ENCODE measurements around the gene JAM3.

The JAM3 gene

GRCh38 chr11:134040386-134041302 lies 28.2 kb upstream of the JAM3 start:
- DNase-seq, result no peak

- no peak for DNase-seq
Measured at GRCh38 chr11:134041349-134041748, 27.5 kb upstream of the JAM3 start.

DNA sequence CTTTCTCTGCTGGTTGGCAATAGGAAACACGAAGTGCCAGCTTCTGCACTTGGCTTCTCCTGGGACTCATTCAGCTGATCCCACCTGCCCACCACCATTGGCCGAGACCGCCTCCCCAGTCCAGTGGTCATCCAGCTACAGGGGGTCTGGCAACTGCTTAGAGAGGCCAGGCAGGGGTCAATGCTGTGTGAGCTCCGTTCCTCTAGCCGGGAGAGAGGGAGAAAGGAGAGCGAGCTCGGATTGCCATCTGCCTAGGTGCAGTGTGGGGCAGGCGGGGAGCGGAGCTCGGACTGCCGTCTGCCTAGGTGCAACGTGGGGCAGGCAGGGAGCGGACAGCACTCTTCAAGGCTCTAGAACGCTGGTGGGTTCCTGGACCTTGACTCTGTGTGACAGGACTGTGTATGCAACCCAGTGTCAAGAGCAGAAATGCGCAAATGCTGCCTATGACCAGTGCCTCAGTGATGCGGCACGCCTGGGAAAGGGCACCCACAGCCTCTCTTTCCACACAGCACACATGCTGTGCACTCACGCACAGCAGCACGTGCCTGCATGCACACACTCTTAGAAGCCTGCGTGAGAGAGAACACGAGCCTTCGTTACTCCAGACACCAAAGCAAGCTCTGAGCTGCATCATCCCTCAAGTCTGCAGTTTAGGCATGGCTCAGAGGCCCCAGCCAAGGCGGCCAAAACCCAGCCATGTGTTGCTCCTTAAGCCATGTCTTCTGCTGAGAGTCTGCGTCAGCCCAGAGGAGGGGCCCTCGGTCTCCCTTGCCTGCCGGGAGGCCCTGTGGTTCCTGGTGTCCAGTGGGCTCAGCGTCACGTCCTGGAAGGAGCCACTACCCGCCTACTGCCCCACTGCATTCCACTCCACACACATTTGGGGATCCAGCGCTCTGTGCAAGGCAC lies 26.8 kb upstream of the JAM3 start:
- DNase-seq, result no peak

GRCh38 chr11:134043821-134044420 lies 25.0 kb upstream of the JAM3 start:
- DNase-seq, result no peak

GRCh38 chr11:134044514-134045284 lies 24.2 kb upstream of the JAM3 start:
- no peak for DNase-seq

- no peak for DNase-seq
Measured at GRCh38 chr11:134045799-134046635, 22.9 kb upstream of the JAM3 start.

GRCh38 chr11:134046681-134047449 lies 22.0 kb upstream of the JAM3 start:
- no peak for DNase-seq

- DNase-seq, result no peak
Measured at GRCh38 chr11:134047586-134047999, 21.3 kb upstream of the JAM3 start.

DNA sequence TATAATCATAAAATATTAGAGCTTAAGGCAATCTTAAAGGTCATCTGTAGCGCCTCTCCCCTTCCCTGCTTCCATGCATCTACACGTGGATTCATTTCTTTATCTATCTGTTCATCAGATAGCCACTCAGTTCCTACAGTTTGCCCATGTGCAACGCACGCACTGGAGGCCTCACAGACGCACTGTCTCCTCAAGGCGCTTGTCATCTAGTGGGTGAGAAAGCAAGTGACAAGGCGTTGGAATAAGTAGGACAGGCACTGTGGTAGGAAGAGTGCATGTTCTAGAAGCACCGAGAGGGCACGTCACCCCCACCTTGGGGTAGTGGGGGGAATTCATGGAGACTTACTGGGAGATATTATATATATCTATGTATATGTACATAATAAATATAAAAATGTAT lies 20.8 kb upstream of the JAM3 start:
- DNase-seq, result no peak

GRCh38 chr11:134049303-134049702 lies 19.6 kb upstream of the JAM3 start:
- no peak for DNase-seq

DNA sequence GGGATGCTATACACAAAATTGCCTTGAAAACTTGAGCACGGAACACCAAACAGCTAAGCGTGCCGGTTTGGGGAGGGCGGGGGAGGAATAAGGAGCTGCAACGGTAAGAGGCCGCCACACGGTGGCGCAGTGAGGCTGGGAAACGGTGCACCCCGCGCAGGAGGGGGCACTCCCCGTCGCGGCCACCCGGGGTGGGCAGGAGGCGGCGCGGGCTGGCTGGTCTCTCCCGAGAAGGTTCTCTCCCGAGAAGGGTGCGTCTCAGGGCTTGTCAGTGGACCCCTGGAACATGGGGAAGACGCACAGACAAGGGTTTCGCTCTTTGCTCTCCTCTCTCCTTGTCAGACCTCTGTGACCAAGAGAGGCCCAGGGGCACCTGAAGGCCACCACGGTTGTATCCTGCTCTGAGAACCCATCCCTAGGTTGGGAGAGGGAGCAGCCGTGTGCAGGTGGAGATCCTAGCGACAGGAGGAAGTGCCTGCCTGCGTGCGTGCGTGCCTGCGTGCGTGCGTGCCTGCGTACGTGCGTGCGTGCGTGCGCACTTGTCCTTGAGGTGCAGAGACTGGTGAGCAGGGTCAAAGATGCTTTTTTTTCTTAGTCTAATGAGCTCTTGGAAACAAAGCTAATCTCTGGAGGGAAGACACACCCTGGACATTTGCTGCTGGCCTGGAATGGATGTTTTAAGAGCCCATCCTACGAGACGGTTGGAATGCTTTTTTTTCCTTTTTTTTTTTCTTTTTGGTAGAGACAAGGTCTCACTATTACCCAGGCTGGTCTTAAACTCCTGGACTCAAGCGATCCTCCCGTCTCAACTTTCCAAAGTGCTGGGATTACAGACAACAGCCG lies 18.1 kb upstream of the JAM3 start:
- no peak for DNase-seq

- DNase-seq, result no peak
Measured at GRCh38 chr11:134052395-134052987, 16.4 kb upstream of the JAM3 start.

GRCh38 chr11:134052988-134053945 lies 15.6 kb upstream of the JAM3 start:
- DNase-seq, result no peak

DNA sequence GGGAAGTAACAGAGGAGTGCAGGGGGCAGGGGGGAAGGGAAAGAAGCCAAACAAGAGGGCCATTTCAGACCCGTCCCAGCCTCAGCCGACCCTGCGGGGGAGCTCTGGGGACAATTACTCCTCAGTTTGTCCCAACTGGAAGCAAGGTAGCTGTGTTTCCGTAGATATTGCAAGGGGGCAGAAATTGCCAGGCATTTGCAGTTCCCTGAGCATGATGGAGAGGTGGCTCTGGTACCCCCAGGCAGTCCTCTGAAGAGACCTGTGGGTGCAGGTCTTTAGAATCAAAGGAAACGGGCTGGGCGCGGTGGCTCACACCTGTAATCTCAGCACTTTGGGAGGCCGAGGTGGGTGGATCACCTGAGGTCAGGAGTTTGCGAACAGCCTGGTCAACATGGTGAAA lies 13.8 kb upstream of the JAM3 start:
- no peak for DNase-seq

DNA sequence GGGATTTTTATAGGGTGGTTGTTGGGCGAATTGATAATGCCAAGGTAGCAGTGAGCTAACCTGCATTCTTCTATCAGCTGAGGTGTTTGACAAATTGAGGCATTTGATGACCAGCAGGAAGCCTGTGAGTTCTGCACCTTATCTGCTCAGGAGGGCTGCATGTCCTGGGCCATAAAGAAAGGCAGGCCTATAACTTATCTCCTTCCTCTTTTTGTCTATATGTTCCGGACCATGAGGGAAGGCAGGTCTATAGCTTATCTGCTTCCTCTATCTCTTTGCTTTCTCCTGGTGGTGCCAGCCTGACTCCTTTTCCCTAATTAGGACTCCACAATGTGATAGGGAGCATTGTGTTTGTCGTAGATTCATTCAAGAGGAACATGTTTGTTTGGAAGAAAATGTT lies 8.6 kb upstream of the JAM3 start:
- no peak for DNase-seq

DNA sequence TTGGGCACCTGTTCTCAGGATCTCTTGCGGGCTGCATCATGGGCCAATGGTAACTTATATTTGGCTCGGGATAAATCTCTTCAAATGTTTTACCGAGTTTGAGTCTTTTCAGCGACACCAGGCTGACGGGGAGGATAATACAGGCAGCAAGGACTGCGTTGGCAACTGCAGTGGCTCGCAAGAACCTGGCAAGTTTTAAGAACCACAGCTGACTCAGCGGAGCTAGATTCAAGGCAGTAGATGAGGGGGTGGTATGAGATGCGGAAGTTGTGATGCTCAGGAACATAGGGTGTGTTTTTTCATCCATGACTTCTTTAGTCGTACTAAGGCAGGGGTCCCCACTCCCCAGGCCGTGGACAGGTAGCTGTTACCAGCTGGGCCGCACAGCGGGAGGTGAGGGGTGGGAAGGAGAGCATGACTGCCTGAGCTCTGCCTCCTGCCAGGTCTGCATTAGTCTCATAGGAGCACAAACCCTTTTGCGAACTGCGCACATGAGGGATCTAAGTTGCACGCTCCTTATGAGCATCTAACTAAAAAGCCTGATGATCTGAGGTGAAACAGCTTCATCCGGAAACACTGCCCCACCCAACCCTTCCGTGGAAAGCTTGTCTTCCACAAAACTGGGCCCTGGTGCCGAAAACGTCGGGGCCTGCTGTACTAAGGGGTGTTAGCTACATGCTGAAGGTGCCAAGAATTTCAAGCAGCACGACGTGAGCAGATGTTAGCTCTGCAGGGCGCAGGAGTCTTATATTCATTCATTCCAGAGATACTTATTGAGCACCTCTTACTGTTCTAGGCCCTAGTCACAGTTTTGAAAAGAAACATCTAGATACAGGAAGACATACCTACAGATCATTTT lies 6.4 kb upstream of the JAM3 start:
- DNase-seq, result no peak

DNA sequence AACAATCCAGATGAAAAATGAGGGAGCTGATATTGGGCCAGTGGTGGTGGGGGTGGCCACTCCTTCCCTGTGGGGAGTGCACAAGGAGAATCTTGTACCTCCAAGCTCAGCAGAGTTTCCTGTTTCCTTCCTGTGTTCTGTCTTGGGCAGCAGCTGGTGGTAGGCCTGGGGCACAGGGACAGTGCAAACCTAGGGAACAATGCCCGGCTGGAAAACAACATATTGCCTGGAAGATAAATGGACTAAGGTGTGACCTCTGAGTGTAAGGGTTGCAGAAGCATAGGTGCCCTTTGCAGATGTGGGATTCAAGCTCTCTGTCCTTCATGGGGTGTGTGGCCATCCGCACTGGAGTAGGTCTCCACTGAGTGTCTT lies 5.8 kb upstream of the JAM3 start:
- DNase-seq, result no peak

All from SIG-M5 (cell line).